H9 (cell line): ENCODE data around the gene DIP2C. TPM values are rescaled to one million over a fixed set of nuclear protein-coding genes. Genes with fewer than 3 reads are reported as not detected.
A peak's percentile ranks its signal among the peaks of the same experiment; 100 is the strongest.

Experiments
- DNase-seq: peaks from one replicate; pipeline ENCODE4 v3.0.0-alpha.2; 2017
- H2AFZ ChIP-seq: one replicate; pipeline ENCODE4 v1.6.1; 2013; ENCODE audit warnings: mild to moderate bottlenecking, low read length, control low read depth, moderate library complexity
- H2AK5ac ChIP-seq: 2 replicates; pipeline ENCODE4 v1.6.1; 2013; ENCODE audit warnings: low read length, control low read depth, mixed read lengths; ENCODE audit not compliant: insufficient read length
- H2BK120ac ChIP-seq: one replicate; pipeline ENCODE4 v1.6.1; 2013; ENCODE audit warnings: low read depth, mild to moderate bottlenecking, low read length, control low read depth, inconsistent platforms; ENCODE audit not compliant: poor library complexity, severe bottlenecking
- H2BK12ac ChIP-seq: 2 replicates; pipeline ENCODE4 v1.6.1; 2013; ENCODE audit warnings: low read length, control low read depth, mixed read lengths, low read depth; ENCODE audit not compliant: insufficient read length
- H2BK15ac ChIP-seq: 2 replicates; pipeline ENCODE4 v1.6.1; 2013; ENCODE audit warnings: low read depth, low read length, control low read depth
- H2BK20ac ChIP-seq: one replicate; pipeline ENCODE4 v1.6.1; 2013; ENCODE audit warnings: low read depth, mild to moderate bottlenecking, low read length, control low read depth, inconsistent platforms; ENCODE audit not compliant: poor library complexity, severe bottlenecking
- H2BK5ac ChIP-seq: 2 replicates; pipeline ENCODE4 v1.6.1; 2013; ENCODE audit warnings: low read length, control low read depth, mixed read lengths; ENCODE audit not compliant: insufficient read length
- H3K14ac ChIP-seq: 2 replicates; pipeline ENCODE4 v1.6.1; 2013; ENCODE audit warnings: low read length, control low read depth; ENCODE audit not compliant: insufficient read depth
- H3K18ac ChIP-seq: 2 replicates; pipeline ENCODE4 v1.6.1; 2013; ENCODE audit warnings: low read depth, mild to moderate bottlenecking, mixed read lengths, low read length, control low read depth; ENCODE audit not compliant: insufficient read length
- H3K23ac ChIP-seq: 2 replicates; pipeline ENCODE4 v1.6.1; 2013; ENCODE audit warnings: low read length, control low read depth, mixed read lengths, low read depth; ENCODE audit not compliant: insufficient read length
- H3K23me2 ChIP-seq: 2 replicates; pipeline ENCODE4 v1.6.1; 2013; ENCODE audit warnings: low read depth, mild to moderate bottlenecking, mixed read lengths, low read length, control low read depth; ENCODE audit not compliant: insufficient read length, poor library complexity, severe bottlenecking
- H3K27ac ChIP-seq: 2 replicates; pipeline ENCODE4 v1.5.1; 2013; ENCODE audit warnings: low read length, control low read depth, mixed read lengths, low read depth; ENCODE audit not compliant: insufficient read length
- H3K27me3 ChIP-seq: 2 replicates; pipeline ENCODE4 v1.6.1; 2013; ENCODE audit warnings: low read length, control low read depth, inconsistent platforms; ENCODE audit not compliant: insufficient read depth
- H3K4ac ChIP-seq: 2 replicates; pipeline ENCODE4 v1.6.1; 2013; ENCODE audit warnings: low read depth, mild to moderate bottlenecking, control low read depth, inconsistent platforms, low read length, moderate library complexity
- H3K4me1 ChIP-seq: 2 replicates; pipeline ENCODE4 v1.6.1; 2013; ENCODE audit warnings: low read length, control low read depth, inconsistent platforms; ENCODE audit not compliant: insufficient read depth
- H3K4me2 ChIP-seq: 2 replicates; pipeline ENCODE4 v1.6.1; 2013; ENCODE audit warnings: low read length, control low read depth, mixed read lengths; ENCODE audit not compliant: insufficient read length, insufficient read depth
- H3K56ac ChIP-seq: 2 replicates; pipeline ENCODE4 v1.6.1; 2013; ENCODE audit warnings: low read depth, mild to moderate bottlenecking, mixed read lengths, low read length, control low read depth; ENCODE audit not compliant: insufficient read length
- H3K79me1 ChIP-seq: 2 replicates; pipeline ENCODE4 v1.6.1; 2013; ENCODE audit warnings: low read depth, mild to moderate bottlenecking, moderate library complexity, low read length, control low read depth, inconsistent platforms; ENCODE audit not compliant: insufficient read depth, poor library complexity, severe bottlenecking
- H3K79me2 ChIP-seq: 2 replicates; pipeline ENCODE4 v1.6.1; 2013; ENCODE audit warnings: low read length, control low read depth, inconsistent platforms; ENCODE audit not compliant: insufficient read depth
- H3K9ac ChIP-seq: 2 replicates; pipeline ENCODE4 v1.6.1; 2013; ENCODE audit warnings: low read length, control low read depth, mixed read lengths; ENCODE audit not compliant: insufficient read length; ENCODE audit errors: extremely low read depth
- H3K9me3 ChIP-seq: one replicate; pipeline ENCODE4 v1.6.1; 2013; ENCODE audit warnings: low read depth, low read length, inconsistent platforms; ENCODE audit not compliant: control insufficient read depth
- H3T11ph ChIP-seq: one replicate; pipeline ENCODE4 v1.6.1; 2013; ENCODE audit warnings: mild to moderate bottlenecking, low read length, control low read depth, inconsistent platforms
- H4K20me1 ChIP-seq: one replicate; pipeline ENCODE4 v1.6.1; 2013; ENCODE audit not compliant: control insufficient read depth, insufficient read length, insufficient read depth
- H4K5ac ChIP-seq: 2 replicates; pipeline ENCODE4 v1.6.1; 2013; ENCODE audit warnings: low read depth, mild to moderate bottlenecking, mixed read lengths, low read length, control low read depth; ENCODE audit not compliant: insufficient read length
- H4K8ac ChIP-seq: replicated peaks from 2 replicates; pipeline ENCODE4 v1.6.1; 2013; ENCODE audit warnings: low read length, control low read depth, mixed read lengths, low read depth; ENCODE audit not compliant: insufficient read length
- H4K91ac ChIP-seq: 2 replicates; pipeline ENCODE4 v1.6.1; 2013; ENCODE audit warnings: low read depth, mild to moderate bottlenecking, moderate library complexity, mixed read lengths, low read length, control low read depth; ENCODE audit not compliant: insufficient read length
- H3K27ac Mint-ChIP-seq, 3 experiments: 2 replicates in 2 of 3; 3 replicates in 1 of 3; pipeline ENCODE4 v1.8.0; 2020 to 2021; ENCODE audit warnings: mixed read lengths in 3 of 3, mild to moderate bottlenecking in 1 of 3, moderate library complexity in 1 of 3
- H3K27me3 Mint-ChIP-seq: 2 replicates; pipeline ENCODE4 v1.8.0; 2021; ENCODE audit warnings: low read depth, mild to moderate bottlenecking, moderate library complexity, mixed read lengths
- H3K36me3 Mint-ChIP-seq, 3 experiments: 2 replicates in 2 of 3; 3 replicates in 1 of 3; pipeline ENCODE4 v1.8.0; 2020 to 2021; ENCODE audit warnings: low read depth in 3 of 3, mixed read lengths in 3 of 3; ENCODE audit not compliant: insufficient read depth in 1 of 3
- H3K4me1 Mint-ChIP-seq, 2 experiments: 2 replicates each; pipeline ENCODE4 v1.8.0; 2020; ENCODE audit warnings: mixed read lengths in 2 of 2
- H3K4me3 Mint-ChIP-seq, 2 experiments: 2 replicates in 1 of 2; 3 replicates in 1 of 2; pipeline ENCODE4 v1.8.0; 2020 to 2021; ENCODE audit warnings: mild to moderate bottlenecking in 2 of 2, mixed read lengths in 2 of 2, moderate library complexity in 1 of 2
- H3K9me3 Mint-ChIP-seq, 2 experiments: 2 replicates in 1 of 2; 3 replicates in 1 of 2; pipeline ENCODE4 v1.8.0; 2020; ENCODE audit warnings: mild to moderate bottlenecking in 2 of 2, mixed read lengths in 2 of 2, moderate library complexity in 1 of 2
- CTCF ChIP-seq: fragments of 200-600 bp; sonication (generic); conservative IDR thresholded peaks from 3 replicates; pipeline ENCODE4 v1.8.0; 2021; ENCODE audit warnings: antibody characterized with exemption, mild to moderate bottlenecking
- WGBS: extraction: QIAGEN DNeasy Blood & Tissue Kit; methylation state at CpG from one replicate; pipeline ENCODE4 v1.1.7; 2013; ENCODE audit warnings: missing lambda C conversion rate, low lambda C conversion rate, mixed read lengths; ENCODE audit not compliant: insufficient read length; ENCODE audit errors: extremely low coverage; 5-methylcytosine and 5-hydroxymethylcytosine counted together
- total RNA-seq: library from RNA; stranded (reverse); gene quantifications from 2 replicates; pipeline ENCODE4 v1.2.1, GENCODE V29; 2021

The DIP2C gene
- total RNA-seq, 1 experiment from 2014 or later, result 7.9 TPM

- H3K4me3 Mint-ChIP-seq, result no peak overlapping the region
- Histone ChIP-seq H2AK5ac (no peak overlapping the region), H4K8ac (no peak overlapping the region), H2BK15ac (no peak overlapping the region), H2BK20ac (no peak overlapping the region), H3K23ac (no peak overlapping the region), H3K56ac (no peak overlapping the region), H3K23me2 (no peaks in the 10 kb centered on the region), H3T11ph (no peak overlapping the region), H3K79me2 (peaks cover 1% of the 10 kb centered on the region; the same call in 1 of the 2 replicates), H3K79me1 (no peaks in the 10 kb centered on the region), H2BK120ac (no peak overlapping the region), H3K9ac (no peak overlapping the region), H3K4me1 (peaks cover 11% of the 10 kb centered on the region; the same call in 1 of the 2 replicates), H3K4me2 (no peak overlapping the region), H4K20me1 (no peaks in the 10 kb centered on the region), H3K18ac (no peak overlapping the region), H3K27me3 (no peaks in the 10 kb centered on the region), H2BK12ac (no peak overlapping the region), H4K91ac (no peak overlapping the region), H2AFZ (no peak overlapping the region), H3K9me3 (no peaks in the 10 kb centered on the region), H3K14ac (no peak overlapping the region), H4K5ac (no peak overlapping the region), H3K27ac (no peak overlapping the region), H2BK5ac (no peak overlapping the region), H3K4ac (no peak overlapping the region)
- TF ChIP-seq CTCF, result no peak
- H3K36me3 Mint-ChIP-seq, result peaks cover 5 to 7% (median 6%) of the 10 kb centered on the region in 3 experiments; a peak in 6 of 7 replicates
- H3K27me3 Mint-ChIP-seq, result peaks cover 4% of the 10 kb centered on the region; the same call in 1 of the 2 replicates
- H3K27ac Mint-ChIP-seq, result peak overlapping the region in 1 of 3 experiments; percentile 35; a peak in 2 of 7 replicates
- H3K9me3 Mint-ChIP-seq, result peaks cover 5% of the 10 kb centered on the region in 2 experiments; a peak in 4 of 5 replicates
- DNase-seq, result no peak
- no CpG with 5 or more reads among the region's 19 CpGs for WGBS
- H3K4me1 Mint-ChIP-seq, result peaks cover 45 to 47% of the 10 kb centered on the region in 2 experiments
These were observed 130.3 kb downstream of the DIP2C start for GRCh38 chr10:558891-559766.
